GM21381 (cell line): Measurements from ENCODE around the gene TMEM97.

Experiments used
- ATAC-seq: cut with Tn5 transposase; IDR thresholded peaks from one replicate; pipeline ENCODE4 v1.9.1; 2021; ENCODE audit warnings: mild to moderate bottlenecking, moderate library complexity; ENCODE audit not compliant: unreplicated experiment

The TMEM97 gene

DNA sequence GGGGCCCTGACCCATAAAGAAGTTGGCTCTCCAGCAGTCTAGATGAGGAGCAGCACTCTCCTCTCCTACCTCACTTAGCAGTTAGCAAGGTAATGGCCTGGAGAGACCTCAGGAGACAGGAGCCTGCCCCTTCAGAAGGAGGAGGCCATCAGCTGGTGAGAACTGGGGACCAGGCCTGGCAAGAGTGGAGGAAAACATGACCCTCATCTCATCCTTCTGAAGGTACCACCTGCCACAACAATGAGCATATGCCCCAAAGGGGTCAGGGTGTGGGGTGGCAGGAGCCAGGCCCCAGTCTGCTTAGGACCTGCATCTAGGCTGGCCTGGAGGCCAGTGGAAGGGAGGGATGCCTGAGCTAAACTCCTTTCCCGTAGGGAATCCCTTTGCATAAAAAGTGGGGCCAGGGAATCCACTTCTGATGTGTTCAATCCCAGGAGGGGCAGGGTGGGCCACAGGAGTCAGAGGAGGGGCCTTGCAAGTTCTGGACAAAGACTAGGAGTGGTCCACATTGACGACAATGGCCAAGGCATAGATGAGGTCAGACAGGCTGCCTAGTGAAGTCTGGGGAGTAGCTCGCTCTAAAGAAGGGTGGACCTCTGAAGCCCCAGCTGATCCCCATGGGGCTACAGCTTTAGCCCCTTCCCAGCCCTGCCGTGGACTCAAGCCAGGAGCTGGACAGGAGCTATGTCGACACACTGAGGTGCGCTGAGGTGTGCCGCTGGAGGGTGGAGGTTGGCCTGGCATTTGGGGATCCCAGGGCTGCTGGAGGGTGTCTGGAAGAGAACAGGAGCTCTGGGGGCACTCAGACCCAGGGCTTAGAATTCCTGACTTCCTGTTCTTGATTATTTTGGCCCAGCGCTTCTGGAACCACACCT lies 45.0 kb downstream of the TMEM97 start:
- ATAC-seq = no peak

DNA sequence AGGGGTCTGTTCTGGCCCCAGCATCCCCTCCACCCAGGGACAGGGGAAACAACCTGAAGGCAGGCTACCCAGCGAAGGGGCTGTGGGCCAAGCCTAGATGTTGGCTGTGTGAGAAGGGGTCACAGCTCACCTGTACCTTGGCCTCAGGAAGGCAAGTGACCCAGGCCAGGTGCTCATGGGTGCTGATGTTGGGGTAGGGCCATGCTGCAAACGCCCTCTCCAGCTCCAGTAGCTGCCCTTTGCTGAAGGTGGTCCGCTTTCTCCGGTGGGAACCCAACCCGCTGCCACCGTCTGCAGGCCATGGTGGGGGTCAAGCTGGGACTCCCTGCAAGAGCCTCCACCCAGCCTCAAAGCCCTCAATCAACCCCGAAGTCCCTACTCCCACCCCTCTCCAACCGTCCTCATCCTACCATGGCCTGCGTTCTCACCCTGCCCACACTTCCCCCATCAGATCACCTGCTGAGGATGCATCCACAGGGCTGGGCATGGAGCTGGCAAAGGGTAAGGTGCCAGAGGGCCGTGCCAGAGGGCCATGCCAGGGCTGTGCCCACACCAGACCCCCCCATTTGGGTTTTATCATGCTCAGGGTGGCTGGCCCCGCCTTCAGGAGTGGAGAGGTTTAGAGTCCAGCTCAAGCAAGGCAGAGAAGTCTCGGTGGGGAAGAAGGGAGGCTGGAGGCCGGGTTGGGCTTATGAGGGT lies 45.8 kb downstream of the TMEM97 start, which contains the start of gene SEBOX:
Gene SEBOX (minus strand): TSS at position 535 of the 699 bp plus-strand sequence. CDS start 48 bp downstream, at position 487.
- no peak for ATAC-seq

- ATAC-seq = no peak
Measured at GRCh38 chr17:28365487-28365886, 46.5 kb downstream of the TMEM97 start.

DNA sequence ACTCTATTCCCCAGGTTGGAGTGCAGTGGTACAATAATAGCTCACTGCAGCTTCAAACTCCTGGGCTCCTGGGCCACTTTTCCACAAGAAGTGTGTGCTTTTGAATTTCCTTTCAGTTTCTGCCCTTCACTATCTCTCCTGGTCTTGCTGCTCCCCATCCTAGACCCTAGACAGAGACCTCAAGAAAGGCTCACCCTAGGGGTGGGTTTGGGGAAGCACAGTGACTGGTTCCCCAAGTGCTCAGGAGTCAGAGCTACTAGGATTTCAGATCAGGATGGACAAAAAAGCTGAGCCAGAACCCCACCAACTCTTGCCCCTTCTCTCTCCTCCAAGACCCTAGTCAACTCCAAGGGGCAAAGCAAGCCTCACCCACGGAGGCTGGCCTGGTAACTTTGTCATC lies 47.6 kb downstream of the TMEM97 start:
- no peak for ATAC-seq

DNA sequence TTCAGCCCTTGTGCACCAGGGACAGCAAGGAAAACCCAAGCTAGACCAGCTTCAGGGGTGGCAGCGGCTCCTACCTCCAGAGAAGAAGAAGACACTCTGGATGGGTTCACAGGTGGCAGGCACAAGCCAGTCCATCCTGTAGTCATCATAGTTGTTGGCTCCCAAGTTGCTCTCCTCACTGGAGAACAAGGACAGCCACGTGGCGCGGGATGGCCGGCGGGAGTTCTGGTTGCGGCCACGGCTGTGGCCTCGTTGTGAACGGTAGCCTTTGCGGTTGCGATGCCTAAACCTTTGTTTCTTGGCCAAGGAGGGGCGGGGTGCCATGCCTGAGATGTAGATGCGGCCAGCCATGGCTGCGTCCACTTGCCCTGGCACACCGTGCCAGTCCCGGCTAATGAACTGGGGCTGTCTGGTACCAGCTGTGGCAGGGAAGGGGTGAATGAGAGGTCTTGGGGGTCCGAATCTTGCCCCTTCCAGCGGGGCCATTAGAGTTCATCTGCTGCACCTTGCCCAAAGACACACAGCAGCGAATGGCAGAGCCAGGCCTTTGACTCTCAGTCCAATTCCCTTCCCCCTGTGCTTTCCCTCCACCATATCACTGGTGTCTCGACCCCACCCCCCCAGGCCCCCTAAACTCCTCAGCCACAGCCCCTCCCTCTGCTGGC lies 48.8 kb downstream of the TMEM97 start:
- no peak for ATAC-seq

DNA sequence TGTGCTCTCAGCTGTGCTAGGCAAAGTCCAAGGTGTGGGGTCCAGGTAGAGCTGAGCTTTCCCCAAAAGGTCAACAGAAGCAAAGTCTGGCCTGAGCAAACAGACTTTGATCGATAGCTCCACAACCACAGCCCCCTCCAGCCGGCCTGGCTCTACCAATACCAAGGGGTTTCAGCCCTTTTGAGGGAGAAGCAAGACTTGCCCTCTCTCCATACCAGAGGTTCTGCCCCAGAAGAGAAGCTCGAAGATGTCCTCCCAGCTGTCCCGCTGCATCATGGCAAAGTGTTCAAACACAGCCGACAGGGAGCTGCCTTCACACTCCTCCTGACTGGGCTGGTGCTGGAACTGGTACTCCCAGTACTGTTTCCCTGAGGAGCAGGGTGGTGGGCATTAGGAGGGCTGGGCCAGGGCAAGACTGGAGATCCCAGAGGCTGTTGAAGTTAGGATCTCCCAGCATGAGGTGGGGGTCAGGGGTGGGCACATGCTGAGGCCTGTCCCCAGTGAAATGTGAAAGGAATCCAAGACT lies 49.4 kb downstream of the TMEM97 start:
- ATAC-seq = no peak

GRCh38 chr17:28368915-28369683 lies 50.1 kb downstream of the TMEM97 start:
- no peak for ATAC-seq

DNA sequence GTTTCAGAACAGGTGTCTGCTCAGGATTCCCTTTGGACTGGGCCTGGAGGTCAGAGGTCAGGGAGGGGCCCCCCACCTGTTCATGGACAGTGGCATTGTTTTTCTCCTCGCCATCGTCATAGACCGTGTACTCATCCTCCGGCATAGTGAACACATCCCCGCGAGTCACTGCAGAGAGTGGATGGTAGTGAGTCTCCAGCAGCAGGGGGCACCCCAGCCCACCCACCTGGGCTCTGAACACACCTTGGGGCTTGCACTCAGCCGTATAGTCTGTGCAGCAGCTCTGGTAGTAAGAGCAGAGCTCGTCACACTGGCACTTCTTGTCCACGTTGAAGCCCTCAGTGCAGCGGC lies 50.7 kb downstream of the TMEM97 start:
- ATAC-seq = no peak

DNA sequence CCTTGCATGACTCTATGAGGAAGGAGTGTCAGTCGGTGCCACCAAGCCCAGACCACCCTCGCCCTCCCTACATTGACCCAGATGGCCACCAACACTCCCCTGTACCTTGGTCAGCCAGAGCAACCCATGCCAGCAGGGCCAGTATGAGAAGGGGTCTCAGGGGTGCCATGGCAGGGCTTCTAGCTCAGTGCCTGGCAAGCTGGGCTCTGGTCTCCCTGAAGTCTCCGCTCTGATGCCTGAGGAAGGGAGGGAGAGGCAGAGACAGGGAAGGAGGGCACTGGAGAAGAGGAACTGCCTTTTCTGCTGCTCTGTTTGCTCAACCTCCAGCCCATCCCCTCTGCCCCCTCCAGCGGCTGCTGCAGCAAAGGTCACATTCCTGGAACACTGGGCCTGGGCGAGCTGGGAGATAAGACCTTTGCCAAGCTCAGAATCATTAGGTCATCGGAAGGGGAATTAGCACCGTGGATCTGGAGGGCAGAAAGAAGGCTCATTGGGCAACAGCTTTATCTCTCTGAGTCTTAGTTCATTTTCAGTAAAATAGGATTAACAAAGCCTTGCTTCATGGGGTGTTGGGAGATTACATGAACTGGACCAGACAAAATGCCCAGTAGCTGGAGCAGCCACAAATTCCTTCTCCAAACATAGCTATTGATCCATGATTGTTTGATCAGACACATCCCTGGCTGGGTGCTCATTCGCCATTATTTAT lies 51.2 kb downstream of the TMEM97 start, which contains the start of gene VTN:
Gene VTN (minus strand): TSS at position 273 of the 709 bp plus-strand sequence. CDS start 104 bp downstream, at position 169.
- ATAC-seq = no peak

DNA sequence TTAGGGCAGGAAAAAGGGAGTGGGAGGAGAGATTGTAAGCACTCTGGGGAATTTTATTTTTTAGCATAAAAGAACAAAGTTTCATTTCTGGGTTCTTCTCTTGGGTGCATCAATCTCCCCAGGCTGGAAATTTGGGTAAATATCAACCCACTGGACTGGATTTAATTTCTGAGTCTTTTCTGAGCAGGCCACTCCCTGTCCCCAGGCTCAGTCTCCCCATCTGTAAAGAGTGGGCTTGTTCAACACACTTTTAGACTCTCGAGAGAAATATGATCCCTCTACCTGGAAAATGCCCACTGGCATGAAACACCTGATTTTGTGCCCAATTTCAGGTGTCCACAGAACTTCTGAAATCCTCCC lies 51.7 kb downstream of the TMEM97 start:
- ATAC-seq = no peak

GRCh38 chr17:28371245-28372202 lies 52.5 kb downstream of the TMEM97 start, which contains the start of gene SARM1:
Gene SARM1, plus strand, starts transcription at chr17:28371694. Its CDS starts 339 bp downstream, at chr17:28372033.
- peak; percentile 59 for ATAC-seq

- no peak for ATAC-seq
Measured at GRCh38 chr17:28372203-28372944, 53.4 kb downstream of the TMEM97 start.

DNA sequence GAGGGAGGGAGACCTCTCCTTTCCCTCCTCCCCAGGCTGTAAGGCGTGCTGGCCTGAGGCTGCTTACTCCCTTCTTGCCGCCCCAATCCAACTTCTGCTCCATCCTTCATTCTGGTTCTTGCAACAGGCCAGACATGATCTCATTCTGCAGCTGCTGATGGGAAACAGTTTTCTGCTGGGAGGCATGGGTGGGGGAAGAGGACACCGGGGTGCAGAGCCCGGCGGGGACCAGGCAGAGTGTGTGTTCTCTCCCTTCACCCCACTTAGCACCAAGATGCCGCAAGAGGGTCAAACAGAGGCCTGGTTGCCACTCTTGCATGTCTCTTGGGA lies 53.9 kb downstream of the TMEM97 start:
- ATAC-seq = no peak
